Left lung (tissue), 14 donors: Measurements from ENCODE around the gene LILRB3. TPM values are rescaled to one million over a fixed set of nuclear protein-coding genes. Genes with fewer than 3 reads are reported as not detected.
"Not testable (repeated sequence)": the region's sequence is repeated elsewhere in the genome, so short reads cannot be mapped to it uniquely, and the experiment has no call there.

Source experiments
- ATAC-seq: fragments of 200-7000 bp; cut with Tn5 transposase; one replicate; pipeline ENCODE4 v1.9.1; 2020; ENCODE audit warnings: moderate library complexity
- DNase-seq, 4 donors: peaks; one replicate each; pipeline ENCODE4 v3.0.0-alpha.2; 2013 to 2020
- H3K27ac ChIP-seq, 2 donors: fragments of 200-600 bp; sonication (generic) in 1 of 2; one replicate each; pipeline versions ENCODE4 v1.5.0 to v1.8.0; 2020 to 2021
- H3K27me3 ChIP-seq, 2 donors: fragments of 200-600 bp; sonication (generic) in 1 of 2; one replicate each; pipeline versions ENCODE4 v1.5.0 to v1.8.0; 2020 to 2021
- H3K36me3 ChIP-seq, 2 donors: fragments of 200-600 bp; sonication (generic) in 1 of 2; one replicate each; pipeline versions ENCODE4 v1.5.0 to v1.8.0; 2020 to 2021
- H3K4me1 ChIP-seq, 2 donors: fragments of 200-600 bp; one replicate each; pipeline ENCODE4 v1.8.0; 2021
- H3K4me3 ChIP-seq, 2 donors: fragments of 200-600 bp; sonication (generic) in 1 of 2; one replicate each; pipeline versions ENCODE4 v1.5.0 to v1.8.0; 2020 to 2021; ENCODE audit warnings: mild to moderate bottlenecking in 1 of 2
- H3K9me3 ChIP-seq, 2 donors: fragments of 200-600 bp; sonication (generic) in 1 of 2; one replicate each; pipeline versions ENCODE4 v1.5.0 to v1.8.0; 2020 to 2021
- intact Hi-C, 2 donors: fragments of 100-400 bp; cut with DNase I; formaldehyde crosslinking; loops; one replicate each; pipeline versions ENCODE4 v1.11.2 to v1.14.2; 2022
- long read RNA-seq, 12 donors: library from polyadenylated mRNA in 2 of 12; unstranded in 2 of 12; transcript quantifications; one replicate each; pipeline ENCODE4 v2.0.0 and lab custom pipeline, GENCODE V29; 2019 to 2026
- polyA plus RNA-seq, 6 donors: library from polyadenylated mRNA; unstranded; fragments of 120-200 nt; gene quantifications; one replicate each; pipeline ENCODE4 v1.2.1, GENCODE V29; 2013; ENCODE audit not compliant: insufficient read length in 6 of 6
- total RNA-seq, 2 donors: library from RNA; stranded (reverse); fragmentation: NEBNext Ultra II Directional; extraction: Animal tissue kit (Norgen Biotek cat#: 25700); gene quantifications; one replicate each; pipeline ENCODE4 v1.2.1, GENCODE V29; 2021
- TF ChIP-seq, protein P1 (sequence below), 2 donors: fragments of 200-600 bp; sonication (generic) in 1 of 2; IDR thresholded peaks; one replicate each; pipeline versions ENCODE4 v1.5.0 to v1.8.0; 2021; ENCODE audit warnings: antibody characterized with exemption in 2 of 2
- donor health status: DM: no; HTN: yes; CAD: no.
- donor health status: DM: no; HTN: no; CAD: no.

Gene LILRB3
- total RNA-seq, result 10 to 100 TPM; 21.8 to 90.8 TPM
- 1 to 10 TPM; 2.1 to 3.0 (median 2.4) TPM for polyA plus RNA-seq
- long read RNA-seq, donor 1, result 0 reads
- long read RNA-seq, donor 2, result 0 reads
- long read RNA-seq, donor 3, result 0 reads
- long read RNA-seq, donor 4, partial matches to known transcripts, result 2 of 8 reads
- long read RNA-seq, donor 4, other reads (novel, unspliced or antisense), result 4 of 8 reads
- long read RNA-seq, donor 5, result 0 reads
- long read RNA-seq, donor 6, result 0 reads
- long read RNA-seq, donor 7, result 0 reads
- long read RNA-seq, donor 8, result 0 reads
- long read RNA-seq, donor 9, result 0 reads
- long read RNA-seq, donor 10, partial matches to known transcripts, result 15 of 18 reads
- long read RNA-seq, donor 10, other reads (novel, unspliced or antisense), result 2 of 18 reads
- long read RNA-seq, donor 11, result 0 reads
- long read RNA-seq, donor 12, result 0 reads

DNA sequence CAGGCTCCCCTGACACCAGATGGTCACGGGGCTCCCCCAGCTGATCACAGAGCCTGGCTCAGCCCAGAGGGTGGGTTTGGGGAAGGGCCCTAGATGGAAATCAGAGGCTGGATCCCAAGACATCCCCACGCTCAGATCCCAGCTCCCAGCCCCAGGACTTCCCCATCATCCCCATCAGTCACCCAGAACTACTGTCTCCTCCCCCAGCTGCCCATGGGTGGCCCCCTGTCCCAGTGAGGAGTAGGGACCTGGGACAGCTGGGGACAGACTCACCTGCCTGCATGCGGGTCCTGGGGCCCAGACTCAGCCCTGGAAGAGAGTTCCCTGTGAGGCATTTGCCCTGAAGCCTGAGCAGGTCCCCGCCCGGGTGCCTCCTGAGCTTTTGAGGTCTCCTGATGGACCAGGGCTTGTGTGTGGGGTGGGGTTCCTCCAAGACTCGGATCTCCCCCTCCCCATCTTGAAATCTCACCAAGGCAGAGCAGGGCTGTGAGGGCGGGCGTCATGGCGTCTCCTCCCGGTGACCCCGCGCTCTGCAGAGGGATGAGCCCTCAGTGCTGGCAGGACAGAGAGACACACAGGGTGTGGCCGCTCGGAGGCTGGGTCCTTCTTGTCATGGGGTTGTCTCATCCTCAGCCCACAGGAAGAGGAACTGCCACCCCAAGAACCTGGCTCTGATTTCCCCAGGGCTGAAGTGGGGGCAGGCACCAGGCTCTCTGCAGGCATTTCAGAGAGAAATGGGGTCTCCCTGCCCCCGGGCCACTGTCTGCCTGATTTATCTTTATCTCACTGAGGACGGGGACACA, at the start of gene LILRB3:
Gene LILRB3, minus strand, starts transcription at position 534 of the 803 bp plus-strand sequence. Its CDS starts 31 bp downstream, at position 503.
- intact Hi-C loops, result not testable (repeated sequence)
- peak; percentile 83 for ATAC-seq
- H3K27ac ChIP-seq, result peak within 1 kb of the TSS; percentile 7 to 84

GRCh38 chr19:54272181-54272580, 49.4 kb upstream of the LILRB3 start:
- intact Hi-C loops, result not testable (repeated sequence)
- H3K36me3 ChIP-seq, result peaks cover 0 to 28% of the 10 kb centered on the region in 2 donors
- peak; percentile 28 for ATAC-seq

More for the DNA sequence above, at the start of gene LILRB3:
- peak within 1 kb of the TSS in 1 of 2 donors; percentile 49 for H3K4me3 ChIP-seq
- DNase-seq, result peak in 2 of 4 donors; percentile 59 to 83
- not testable (repeated sequence) for H3K9me3 ChIP-seq
- H3K4me1 ChIP-seq, result peaks cover 0 to 26% of the 10 kb centered on the region in 2 donors
- peaks cover 0 to 14% of the 10 kb centered on the region in 2 donors for H3K27me3 ChIP-seq
- H3K36me3 ChIP-seq, result peaks cover 0 to 20% of the 10 kb centered on the region in 2 donors

DNA sequence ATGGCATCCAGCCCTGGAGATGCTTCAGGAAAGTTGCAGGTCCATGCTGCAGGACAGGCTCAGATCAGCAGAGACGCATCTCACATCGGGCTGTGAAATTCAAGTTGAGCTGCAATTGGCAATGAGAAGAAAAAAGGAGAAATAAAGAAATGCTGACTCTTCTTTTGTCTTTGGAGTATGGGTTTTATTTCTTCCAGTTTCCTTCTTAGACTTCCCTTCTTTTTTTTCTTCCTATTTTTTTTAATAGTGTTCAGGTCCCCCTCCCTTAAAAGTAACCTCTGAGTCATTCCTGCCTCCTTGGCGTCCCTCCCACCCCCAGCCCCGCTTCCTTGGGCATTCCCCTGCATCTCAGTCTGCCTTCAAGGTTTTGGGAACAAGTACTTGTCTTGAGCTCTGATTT, 48.8 kb upstream of the LILRB3 start:
- DNase-seq (peak in 1 of 4 donors; percentile 74), ATAC-seq (peak; percentile 73)
- H3K4me3 ChIP-seq, intact Hi-C loops, H3K9me3 ChIP-seq: not testable (repeated sequence)
- Histone ChIP-seq H3K4me1 (peaks cover 0 to 21% of the 10 kb centered on the region in 2 donors), H3K27ac (peak overlapping the region in 1 of 2 donors; percentile 88), H3K36me3 (peaks cover 0 to 22% of the 10 kb centered on the region in 2 donors), H3K27me3 (peaks cover 0 to 27% of the 10 kb centered on the region in 2 donors)

More at GRCh38 chr19:54272181-54272580, 49.4 kb upstream of the LILRB3 start:
- not testable (repeated sequence) for DNase-seq, H3K4me3 ChIP-seq, H3K9me3 ChIP-seq
- Histone ChIP-seq H3K27ac (peak overlapping the region in 1 of 2 donors; percentile 88), H3K27me3 (peaks cover 0 to 31% of the 10 kb centered on the region in 2 donors), H3K4me1 (peaks cover 0 to 22% of the 10 kb centered on the region in 2 donors)

GRCh38 chr19:54271106-54271505, 48.3 kb upstream of the LILRB3 start:
- ATAC-seq, result peak; percentile 77
- peak in 2 of 4 donors; percentile 74 to 78 for DNase-seq
- no peaks in the 10 kb centered on the region for H3K9me3 ChIP-seq
- intact Hi-C loops, result no loop called here
- H3K27ac ChIP-seq, result peak overlapping the region in 1 of 2 donors; percentile 88
- peaks cover 0 to 17% of the 10 kb centered on the region in 2 donors for H3K36me3 ChIP-seq
- H3K27me3 ChIP-seq, result peaks cover 0 to 27% of the 10 kb centered on the region in 2 donors
- TF ChIP-seq, protein P1, sequence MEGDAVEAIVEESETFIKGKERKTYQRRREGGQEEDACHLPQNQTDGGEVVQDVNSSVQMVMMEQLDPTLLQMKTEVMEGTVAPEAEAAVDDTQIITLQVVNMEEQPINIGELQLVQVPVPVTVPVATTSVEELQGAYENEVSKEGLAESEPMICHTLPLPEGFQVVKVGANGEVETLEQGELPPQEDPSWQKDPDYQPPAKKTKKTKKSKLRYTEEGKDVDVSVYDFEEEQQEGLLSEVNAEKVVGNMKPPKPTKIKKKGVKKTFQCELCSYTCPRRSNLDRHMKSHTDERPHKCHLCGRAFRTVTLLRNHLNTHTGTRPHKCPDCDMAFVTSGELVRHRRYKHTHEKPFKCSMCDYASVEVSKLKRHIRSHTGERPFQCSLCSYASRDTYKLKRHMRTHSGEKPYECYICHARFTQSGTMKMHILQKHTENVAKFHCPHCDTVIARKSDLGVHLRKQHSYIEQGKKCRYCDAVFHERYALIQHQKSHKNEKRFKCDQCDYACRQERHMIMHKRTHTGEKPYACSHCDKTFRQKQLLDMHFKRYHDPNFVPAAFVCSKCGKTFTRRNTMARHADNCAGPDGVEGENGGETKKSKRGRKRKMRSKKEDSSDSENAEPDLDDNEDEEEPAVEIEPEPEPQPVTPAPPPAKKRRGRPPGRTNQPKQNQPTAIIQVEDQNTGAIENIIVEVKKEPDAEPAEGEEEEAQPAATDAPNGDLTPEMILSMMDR (IDR thresholded peaks at IDR 0.05), result no peak
- no peak overlapping the region for H3K4me3 ChIP-seq
- H3K4me1 ChIP-seq, result peaks cover 0 to 25% of the 10 kb centered on the region in 2 donors

DNA sequence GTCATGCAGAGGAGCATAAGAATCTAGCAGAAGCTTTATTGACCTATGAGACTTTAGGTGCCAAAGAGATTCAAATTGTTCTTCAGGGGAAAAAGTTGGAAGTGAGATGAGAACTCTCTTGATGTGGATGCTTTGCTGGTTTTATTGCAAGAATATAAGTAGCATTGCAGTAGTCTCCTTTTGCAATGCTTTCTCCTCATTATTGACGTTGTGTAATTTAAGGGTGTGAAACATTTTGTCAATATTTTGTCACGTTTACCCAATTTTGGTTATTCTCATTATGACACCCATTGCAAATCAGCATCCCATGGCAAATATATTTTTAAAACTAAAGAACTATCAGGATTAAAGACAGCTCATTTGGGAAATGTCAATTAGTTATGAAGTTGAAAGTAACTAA, 46.1 kb upstream of the LILRB3 start:
- peaks cover 0 to 31% of the 10 kb centered on the region in 2 donors for H3K4me1 ChIP-seq
- H3K27ac ChIP-seq, result no peak overlapping the region
- H3K36me3 ChIP-seq, result no peaks in the 10 kb centered on the region
- peaks cover 0 to 14% of the 10 kb centered on the region in 2 donors for H3K27me3 ChIP-seq
- no peak overlapping the region for H3K4me3 ChIP-seq
- intact Hi-C loops, result no loop called here
- no peak for ATAC-seq
- DNase-seq, result no peak
- TF ChIP-seq, protein P1 (IDR thresholded peaks at IDR 0.05), result no peak
- H3K9me3 ChIP-seq, result no peaks in the 10 kb centered on the region

- intact Hi-C loops, result no loop called here
- Histone ChIP-seq H3K27ac (no peak overlapping the region), H3K27me3 (peaks cover 0 to 2% of the 10 kb centered on the region in 2 donors), H3K36me3 (no peaks in the 10 kb centered on the region), H3K9me3 (no peaks in the 10 kb centered on the region), H3K4me1 (peaks cover 0 to 18% of the 10 kb centered on the region in 2 donors), H3K4me3 (no peak overlapping the region)
- TF ChIP-seq, protein P1 (IDR thresholded peaks at IDR 0.05), result peak; percentile 78 to 86
- DNase-seq (peak; percentile 37 to 84 (median 72)), ATAC-seq (peak; percentile 93)
These were observed 43.3 kb upstream of the LILRB3 start for GRCh38 chr19:54266133-54266532.
